Type B pancreatic cell (in vitro differentiated cells): ENCODE measurements around the gene SLC41A2. TPM values are rescaled to one million over a fixed set of nuclear protein-coding genes. Genes with fewer than 3 reads are reported as not detected.

Experiments
- DNase-seq: peaks from one replicate; pipeline ENCODE4 v3.0.0; 2021; ENCODE audit warnings: mixed read lengths; ENCODE audit not compliant: unreplicated experiment; ENCODE audit errors: extremely low spot score
- H3K27ac Mint-ChIP-seq: 2 replicates; pipeline ENCODE4 v1.8.0; 2021; ENCODE audit warnings: mild to moderate bottlenecking, mixed read lengths
- H3K27me3 Mint-ChIP-seq: 2 replicates; pipeline ENCODE4 v1.8.0; 2021; ENCODE audit warnings: mixed read lengths
- H3K36me3 Mint-ChIP-seq: 2 replicates; pipeline ENCODE4 v1.8.0; 2021; ENCODE audit warnings: mixed read lengths
- H3K4me1 Mint-ChIP-seq: one replicate; pipeline ENCODE4 v1.8.0; 2021; ENCODE audit warnings: mixed read lengths; ENCODE audit not compliant: unreplicated experiment
- H3K4me3 Mint-ChIP-seq: 2 replicates; pipeline ENCODE4 v1.8.0; 2021; ENCODE audit warnings: mild to moderate bottlenecking, mixed read lengths
- H3K9me3 Mint-ChIP-seq: 2 replicates; pipeline ENCODE4 v1.8.0; 2021; ENCODE audit warnings: mixed read lengths
- CTCF ChIP-seq: fragments of 200-600 bp; sonication (generic); conservative IDR thresholded peaks from 2 replicates; pipeline ENCODE4 v1.5.0; 2021; ENCODE audit warnings: antibody characterized with exemption, mild to moderate bottlenecking
- total RNA-seq: library from RNA; stranded (reverse); gene quantifications from 2 replicates; pipeline ENCODE4 v1.2.1, GENCODE V29; 2021; ENCODE audit warnings: low replicate concordance

Gene SLC41A2
- total RNA-seq, 1 donor from 2014 or later: 11.5 TPM

GRCh38 chr12:104933128-104933527 is 25.0 kb downstream of the SLC41A2 start:
- Mint-ChIP-seq H3K27me3 (no peaks in the 10 kb centered on the region), H3K4me1 (no peaks in the 10 kb centered on the region), H3K27ac (no peak overlapping the region), H3K4me3 (no peak overlapping the region), H3K9me3 (no peaks in the 10 kb centered on the region), H3K36me3 (no peaks in the 10 kb centered on the region)
- no peak for DNase-seq
- TF ChIP-seq CTCF: no peak

- H3K27me3 Mint-ChIP-seq: no peaks in the 10 kb centered on the region
- H3K4me1 Mint-ChIP-seq: no peaks in the 10 kb centered on the region
- H3K36me3 Mint-ChIP-seq: no peaks in the 10 kb centered on the region
- no peak for DNase-seq
- no peak for TF ChIP-seq CTCF
- no peak overlapping the region for H3K27ac Mint-ChIP-seq
- no peaks in the 10 kb centered on the region for H3K9me3 Mint-ChIP-seq
- H3K4me3 Mint-ChIP-seq: no peak overlapping the region
Observed at GRCh38 chr12:104930388-104931326, 27.4 kb downstream of the SLC41A2 start.

- DNase-seq: no peak
- no peak overlapping the region for H3K4me3 Mint-ChIP-seq
- H3K9me3 Mint-ChIP-seq: no peaks in the 10 kb centered on the region
- H3K36me3 Mint-ChIP-seq: no peaks in the 10 kb centered on the region
- H3K27ac Mint-ChIP-seq: no peak overlapping the region
- no peak for TF ChIP-seq CTCF
- H3K27me3 Mint-ChIP-seq: no peaks in the 10 kb centered on the region
- no peaks in the 10 kb centered on the region for H3K4me1 Mint-ChIP-seq
Observed at GRCh38 chr12:104929977-104930376, 28.1 kb downstream of the SLC41A2 start.

- no peak for DNase-seq
- TF ChIP-seq CTCF: no peak
- no peaks in the 10 kb centered on the region for H3K36me3 Mint-ChIP-seq
- H3K9me3 Mint-ChIP-seq: no peaks in the 10 kb centered on the region
- H3K4me1 Mint-ChIP-seq: no peaks in the 10 kb centered on the region
- H3K4me3 Mint-ChIP-seq: no peak overlapping the region
- no peaks in the 10 kb centered on the region for H3K27me3 Mint-ChIP-seq
- no peak overlapping the region for H3K27ac Mint-ChIP-seq
Observed at GRCh38 chr12:104929368-104929767, 28.7 kb downstream of the SLC41A2 start.

- Mint-ChIP-seq H3K4me3 (no peak overlapping the region), H3K4me1 (no peaks in the 10 kb centered on the region), H3K9me3 (peaks cover 4% of the 10 kb centered on the region), H3K27me3 (no peaks in the 10 kb centered on the region), H3K36me3 (no peaks in the 10 kb centered on the region), H3K27ac (no peak overlapping the region)
- DNase-seq: no peak
- TF ChIP-seq CTCF: no peak
Observed at GRCh38 chr12:104928036-104928745, 29.9 kb downstream of the SLC41A2 start.
